GM19324 (cell line): Measurements from ENCODE around the gene CDC42BPA.
"Not testable (repeated sequence)": the region's sequence is repeated elsewhere in the genome, so short reads cannot be mapped to it uniquely, and the experiment has no call there.

ENCODE experiments used
- ATAC-seq: cut with Tn5 transposase; IDR thresholded peaks from one replicate; pipeline ENCODE4 v1.9.1; 2021; ENCODE audit warnings: mild to moderate bottlenecking, moderate library complexity; ENCODE audit not compliant: unreplicated experiment, low FRiP score

Gene CDC42BPA

DNA sequence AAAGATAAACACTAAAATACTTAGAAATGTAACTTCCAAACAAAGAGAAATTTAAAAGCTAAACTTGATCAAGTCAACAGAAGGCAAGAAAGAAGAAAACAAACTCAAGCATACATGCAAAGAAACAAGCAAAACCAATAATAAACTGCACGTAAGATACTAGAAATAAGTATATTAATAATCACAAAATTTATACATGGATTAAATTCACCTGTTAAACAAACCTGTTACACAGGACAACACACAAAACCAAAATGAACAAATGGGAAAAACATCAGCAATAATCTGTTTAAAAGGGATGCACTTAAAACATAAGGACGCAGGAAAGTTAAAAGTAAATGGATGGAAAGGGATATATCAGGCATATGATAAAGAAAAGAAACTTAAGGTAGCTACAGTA is 165.8 kb downstream of the CDC42BPA start:
- no peak for ATAC-seq

- no peak for ATAC-seq
Observed at GRCh38 chr1:227140376-227140775, 177.9 kb downstream of the CDC42BPA start.

DNA sequence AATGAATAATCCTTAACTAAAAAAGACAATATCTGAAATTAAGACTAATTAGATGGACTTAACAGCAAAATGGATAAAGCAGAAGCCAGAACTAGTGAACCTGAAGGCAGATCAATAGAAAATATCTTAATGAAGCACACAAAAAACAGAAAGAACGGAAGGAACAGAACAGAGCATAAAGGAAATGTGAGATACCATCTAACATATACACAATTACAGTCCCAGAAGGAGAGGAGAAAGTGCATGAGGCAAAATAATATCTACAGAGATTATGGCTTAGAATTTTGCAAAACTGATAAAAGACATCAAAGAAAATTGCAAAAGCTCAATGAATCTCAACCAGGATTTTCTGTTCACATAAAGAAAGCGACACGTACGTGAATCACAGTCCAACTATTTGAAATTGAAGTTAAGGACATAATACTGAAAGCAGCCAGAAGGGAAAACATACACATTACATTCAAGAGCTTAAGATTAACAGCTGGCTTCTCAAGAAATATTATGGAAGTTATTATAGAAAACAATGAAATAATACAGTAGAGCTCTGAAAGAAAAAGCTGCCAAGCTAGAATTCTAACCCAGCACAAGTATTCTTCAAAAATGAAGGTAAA is 182.0 kb downstream of the CDC42BPA start:
- ATAC-seq = no peak

DNA sequence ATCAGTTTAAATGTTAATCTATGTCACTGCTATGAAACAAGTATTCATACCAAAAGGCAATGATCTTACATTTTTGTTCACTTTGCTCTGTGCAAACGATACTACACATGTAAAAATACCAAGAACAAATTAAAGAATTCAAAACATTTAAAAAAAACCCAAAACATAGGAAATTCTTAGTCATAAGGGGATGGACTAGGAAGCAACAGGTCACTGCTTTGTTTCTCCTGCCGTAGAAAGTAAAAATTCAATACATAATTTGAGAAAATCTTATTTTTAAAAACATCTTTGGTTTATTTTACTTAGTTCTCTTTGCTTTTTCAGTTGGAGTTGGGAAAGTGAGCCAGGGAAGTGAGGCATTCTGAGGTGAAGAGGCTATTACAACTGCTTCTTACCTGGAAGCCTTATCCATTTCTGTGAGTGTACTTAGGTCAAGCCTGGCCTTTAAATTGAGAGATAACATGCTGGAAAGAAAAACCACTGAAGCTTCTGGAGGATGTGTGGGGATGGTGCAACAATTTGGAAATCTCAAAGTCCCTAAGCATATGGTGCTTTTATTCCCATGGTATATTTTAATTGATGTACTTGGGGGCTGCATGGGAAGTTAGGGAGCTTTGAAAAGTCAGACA is 183.5 kb downstream of the CDC42BPA start:
- no peak for ATAC-seq

GRCh38 chr1:227132695-227133094 is 185.6 kb downstream of the CDC42BPA start:
- ATAC-seq = not testable (repeated sequence)

- ATAC-seq = no peak
Observed at GRCh38 chr1:227131193-227131592, 187.1 kb downstream of the CDC42BPA start.

- no peak for ATAC-seq
Observed at GRCh38 chr1:227127891-227128290, 190.4 kb downstream of the CDC42BPA start.

GRCh38 chr1:227125929-227126545 is 192.3 kb downstream of the CDC42BPA start:
- ATAC-seq = no peak

- ATAC-seq = no peak
Observed at GRCh38 chr1:227124473-227124872, 193.8 kb downstream of the CDC42BPA start.

DNA sequence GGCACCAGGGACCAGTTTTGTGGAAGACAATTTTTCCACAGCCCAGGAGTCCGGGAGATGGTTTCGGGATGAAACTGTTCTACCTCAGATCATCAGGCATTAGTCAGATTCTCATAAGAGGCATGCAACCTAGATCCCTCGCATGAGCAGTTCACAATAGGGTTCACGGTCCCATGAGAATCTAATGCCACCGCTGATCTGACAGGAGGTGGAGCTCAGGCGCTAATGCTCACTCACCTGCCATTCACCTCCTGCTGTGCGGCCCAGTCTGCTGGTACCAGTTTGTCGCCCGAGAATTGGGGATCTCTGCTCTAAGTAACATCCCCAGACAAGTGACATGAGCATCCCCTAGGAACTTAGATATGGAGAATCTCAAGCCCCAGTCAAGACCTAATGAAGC is 197.5 kb downstream of the CDC42BPA start:
- no peak for ATAC-seq

DNA sequence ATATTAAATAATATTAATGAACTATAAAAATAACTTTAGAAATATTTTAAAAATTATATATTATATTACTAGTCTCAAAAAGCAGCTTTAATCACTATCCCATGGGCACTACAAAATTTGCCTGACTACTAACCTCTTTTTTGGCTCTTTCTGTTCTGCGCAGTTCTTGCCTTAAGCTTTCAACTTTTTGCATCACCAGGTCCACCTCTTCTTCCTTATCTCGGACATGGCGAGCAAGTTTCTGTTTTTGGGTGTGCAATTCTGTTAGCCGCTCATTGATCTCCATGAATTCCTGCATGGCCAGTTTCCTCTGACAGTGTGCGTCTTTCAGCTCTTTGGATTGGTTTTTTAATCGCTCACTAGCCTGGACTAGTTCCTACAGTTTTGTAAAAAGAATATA is 205.8 kb downstream of the CDC42BPA start:
- ATAC-seq = no peak

GRCh38 chr1:227111782-227112181 is 206.5 kb downstream of the CDC42BPA start:
- ATAC-seq = no peak

- not testable (repeated sequence) for ATAC-seq
Observed at GRCh38 chr1:227105291-227105690, 213.0 kb downstream of the CDC42BPA start.

DNA sequence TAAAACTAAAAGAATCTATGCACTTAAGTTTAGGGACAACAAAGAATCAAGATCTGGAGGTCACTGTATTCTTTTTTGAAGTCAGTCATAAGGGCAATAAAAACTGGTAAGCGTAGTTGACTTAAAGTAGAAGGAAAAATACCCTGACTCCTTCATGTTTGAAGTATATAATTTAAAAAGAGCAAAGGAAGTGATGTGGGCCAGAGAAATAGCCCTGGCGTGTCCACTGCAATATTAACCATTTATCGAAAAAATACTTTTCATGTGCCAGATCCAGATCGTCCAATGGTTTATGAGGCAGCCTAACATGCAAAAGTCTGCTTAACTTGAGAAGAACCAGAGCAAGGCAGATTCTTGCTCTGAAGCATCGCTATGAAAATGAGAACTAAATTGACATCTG is 216.2 kb downstream of the CDC42BPA start:
- ATAC-seq = no peak

- ATAC-seq = no peak
Observed at GRCh38 chr1:227094249-227094966, 223.9 kb downstream of the CDC42BPA start.

- no peak for ATAC-seq
Observed at GRCh38 chr1:227093309-227093708, 225.0 kb downstream of the CDC42BPA start.

DNA sequence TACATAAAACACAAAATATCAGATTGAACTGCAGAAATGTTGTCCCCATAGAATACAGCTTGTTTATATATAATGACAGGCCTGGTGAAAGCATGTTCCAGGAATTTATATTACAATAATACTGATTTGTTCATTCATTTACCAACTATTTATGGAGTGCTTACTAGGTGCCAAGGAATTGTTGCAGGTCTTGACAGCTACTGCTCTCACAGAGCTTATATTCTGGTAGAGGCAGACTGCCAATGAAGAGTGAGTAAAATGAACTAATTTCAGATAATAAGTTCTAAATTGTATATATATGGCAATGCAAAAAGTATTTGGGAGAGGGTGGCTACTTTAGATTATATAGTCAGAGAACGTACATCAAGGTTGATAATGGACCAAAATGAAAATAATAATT is 226.2 kb downstream of the CDC42BPA start:
- no peak for ATAC-seq

DNA sequence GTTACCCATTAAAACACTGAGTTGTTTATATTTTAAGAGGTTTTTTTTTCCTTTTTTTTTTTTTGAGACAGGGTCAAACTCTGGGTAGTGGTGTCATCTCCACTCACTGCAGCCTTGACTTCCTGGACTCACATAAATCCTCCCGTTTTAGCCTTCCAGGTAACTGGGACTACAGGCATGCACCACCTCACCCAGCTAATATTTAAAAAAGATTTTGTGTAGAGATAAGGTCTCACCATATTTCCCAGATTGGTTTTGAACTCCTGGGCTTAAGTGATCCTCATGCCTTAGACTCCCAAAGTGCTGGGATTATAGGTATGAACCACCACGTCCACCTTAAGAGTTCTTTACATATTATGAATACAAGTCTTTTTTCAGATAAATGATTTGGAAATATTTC is 231.7 kb downstream of the CDC42BPA start:
- ATAC-seq = no peak

DNA sequence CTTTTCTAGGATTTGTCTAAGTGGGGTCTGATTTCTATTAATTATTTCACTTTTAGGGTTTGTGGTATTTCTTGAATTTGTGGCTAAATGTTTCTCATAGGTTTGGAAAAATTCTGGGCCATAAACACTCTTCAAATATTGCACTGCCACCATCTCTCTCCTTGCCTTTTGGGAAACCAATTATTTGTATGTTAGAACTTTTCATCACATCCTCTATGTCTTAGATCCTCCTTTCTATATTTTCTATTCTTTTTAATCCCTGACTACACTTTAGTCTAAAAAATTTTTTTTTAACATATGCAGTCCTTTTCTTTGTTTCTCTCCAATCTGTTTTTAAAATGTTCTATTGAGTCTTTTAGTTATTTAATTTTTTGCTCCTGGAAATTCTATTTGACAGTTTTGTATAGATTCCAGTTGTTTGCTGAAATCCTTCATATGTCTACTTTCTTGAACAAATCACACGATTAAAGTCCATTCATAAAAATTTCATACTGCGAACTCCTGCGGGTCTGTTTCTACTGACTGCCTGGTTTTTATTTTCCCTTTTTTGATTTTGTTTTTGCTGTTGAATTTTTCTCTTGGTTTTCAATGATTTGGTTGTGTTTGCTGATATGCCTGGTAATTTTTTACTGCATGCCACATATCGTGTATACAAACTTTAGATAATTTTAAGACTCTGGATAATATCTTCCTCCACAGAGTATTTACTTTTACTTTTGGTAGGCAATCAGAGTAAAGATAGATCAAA is 235.1 kb downstream of the CDC42BPA start:
- ATAC-seq = no peak

DNA sequence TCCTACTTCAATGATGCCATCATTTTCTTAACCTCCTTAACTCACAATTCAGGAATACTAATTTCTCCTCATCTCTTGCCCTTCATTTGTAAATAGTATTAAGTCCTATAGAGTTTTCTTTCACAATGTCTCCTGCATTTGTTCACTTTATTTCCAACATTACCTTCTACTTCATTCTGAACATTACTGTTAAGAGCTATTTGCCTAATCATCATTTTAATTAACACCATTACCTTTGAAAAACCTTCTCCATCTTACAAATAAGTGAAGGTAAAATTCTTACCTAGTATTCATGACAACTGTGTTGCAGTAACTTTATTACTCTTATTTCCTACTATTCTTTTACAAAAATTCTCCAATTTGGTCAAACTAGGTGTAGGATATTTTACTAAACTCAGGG is 240.5 kb downstream of the CDC42BPA start:
- no peak for ATAC-seq

GRCh38 chr1:227073786-227074185 is 244.5 kb downstream of the CDC42BPA start:
- ATAC-seq = no peak
